HG03039 (cell line): Measurements from ENCODE around the gene KYAT1.
"Not testable (repeated sequence)": the region's sequence is repeated elsewhere in the genome, so short reads cannot be mapped to it uniquely, and the experiment has no call there.

ENCODE experiments used
- ATAC-seq: cut with Tn5 transposase; IDR thresholded peaks from one replicate; pipeline ENCODE4 v1.9.1; 2021; ENCODE audit warnings: mild to moderate bottlenecking, moderate library complexity; ENCODE audit not compliant: unreplicated experiment

Gene KYAT1

DNA sequence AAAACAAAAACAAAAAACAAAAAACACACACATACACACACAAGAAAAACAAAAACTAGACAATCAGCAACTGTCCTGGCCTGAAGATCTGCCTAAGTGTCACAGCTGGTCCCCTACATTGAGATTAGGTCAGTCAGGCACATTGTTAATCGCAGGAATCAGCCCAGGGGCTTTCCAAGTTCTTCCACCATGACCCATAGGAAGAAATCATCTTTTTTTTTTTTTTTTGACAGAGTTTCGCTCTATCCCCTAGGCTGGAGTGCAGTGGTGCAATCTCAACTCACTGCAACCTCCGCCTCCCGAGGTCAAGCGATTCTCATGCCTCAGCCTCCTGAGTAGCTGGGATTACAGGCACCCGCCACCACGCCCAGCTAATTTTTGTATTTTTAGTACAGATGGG, 38.6 kb downstream of the KYAT1 start:
- ATAC-seq, result not testable (repeated sequence)

DNA sequence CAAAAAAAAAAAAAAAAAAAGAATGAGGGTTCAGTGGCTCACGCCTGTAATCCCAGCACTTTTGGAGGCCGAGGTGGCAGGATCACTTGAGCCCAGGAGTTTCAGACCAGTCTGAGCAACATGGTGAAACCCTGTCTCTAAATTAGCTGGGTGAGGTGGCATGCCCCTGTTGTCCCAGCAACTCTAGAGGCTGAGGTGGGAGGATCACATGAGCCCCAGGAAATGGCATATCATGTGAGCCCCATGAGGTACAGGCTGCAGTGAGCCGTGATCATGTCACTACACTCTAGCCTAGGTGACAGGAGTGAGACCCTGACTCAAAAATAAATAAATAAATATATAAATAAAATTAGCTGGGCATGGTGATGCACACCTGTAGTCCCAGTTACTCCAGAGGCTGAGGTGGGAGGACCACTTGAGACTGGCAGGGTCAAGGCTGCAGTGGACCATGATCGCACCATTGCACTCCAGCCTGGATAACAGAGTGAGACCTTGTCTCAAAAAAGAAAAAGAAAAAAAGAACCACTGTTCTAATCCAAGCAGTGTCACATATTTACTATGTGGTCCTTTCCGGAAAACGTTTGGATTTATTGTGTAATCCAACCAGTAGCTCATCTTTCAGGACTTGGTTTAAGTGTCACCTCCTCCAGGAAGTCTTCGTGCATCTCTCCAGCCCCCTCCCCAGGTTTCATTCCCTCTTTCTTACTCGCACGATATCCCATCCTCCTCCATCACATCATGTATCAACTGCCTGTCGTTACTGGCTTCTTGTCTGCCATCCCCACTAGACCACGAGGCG, 39.9 kb downstream of the KYAT1 start:
- ATAC-seq, result no peak

DNA sequence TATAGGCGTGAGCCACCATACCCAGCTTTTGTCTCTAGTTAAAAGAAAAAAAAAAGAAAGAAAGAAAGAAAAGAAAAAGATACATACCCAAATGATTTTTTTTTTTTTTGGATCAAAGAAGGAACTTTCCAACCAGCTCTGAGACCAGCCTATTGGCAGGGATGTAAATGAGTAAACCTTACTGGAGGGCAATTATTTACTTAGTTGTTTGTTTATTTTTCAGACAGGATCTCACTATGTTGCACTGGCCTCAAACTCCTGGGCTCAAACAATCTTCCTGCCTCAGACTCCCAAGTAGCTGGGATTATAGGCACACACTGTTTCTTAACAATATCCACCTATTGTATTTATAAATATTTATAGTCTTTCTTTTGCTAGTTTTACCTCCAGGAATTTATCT, 41.2 kb downstream of the KYAT1 start:
- no peak for ATAC-seq

DNA sequence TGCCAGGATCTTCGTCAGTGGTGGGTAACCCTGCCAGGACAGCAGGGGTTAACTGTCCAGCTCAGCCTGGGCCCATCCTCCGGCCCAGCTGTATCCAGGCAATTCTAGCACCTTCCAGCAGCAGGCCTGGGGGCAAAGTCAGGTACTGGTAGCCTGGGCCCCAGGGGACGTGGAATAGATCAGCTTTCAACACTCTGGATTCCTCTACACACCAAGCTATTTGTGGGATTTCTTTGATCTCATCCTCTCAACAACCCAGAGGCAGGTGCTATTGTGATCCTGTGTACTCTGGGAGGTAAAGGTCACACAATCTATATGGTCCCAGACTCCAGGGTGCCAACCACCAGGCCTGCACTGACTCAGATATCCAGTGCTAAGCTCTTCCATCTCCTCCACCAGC, 43.4 kb downstream of the KYAT1 start:
- no peak for ATAC-seq

DNA sequence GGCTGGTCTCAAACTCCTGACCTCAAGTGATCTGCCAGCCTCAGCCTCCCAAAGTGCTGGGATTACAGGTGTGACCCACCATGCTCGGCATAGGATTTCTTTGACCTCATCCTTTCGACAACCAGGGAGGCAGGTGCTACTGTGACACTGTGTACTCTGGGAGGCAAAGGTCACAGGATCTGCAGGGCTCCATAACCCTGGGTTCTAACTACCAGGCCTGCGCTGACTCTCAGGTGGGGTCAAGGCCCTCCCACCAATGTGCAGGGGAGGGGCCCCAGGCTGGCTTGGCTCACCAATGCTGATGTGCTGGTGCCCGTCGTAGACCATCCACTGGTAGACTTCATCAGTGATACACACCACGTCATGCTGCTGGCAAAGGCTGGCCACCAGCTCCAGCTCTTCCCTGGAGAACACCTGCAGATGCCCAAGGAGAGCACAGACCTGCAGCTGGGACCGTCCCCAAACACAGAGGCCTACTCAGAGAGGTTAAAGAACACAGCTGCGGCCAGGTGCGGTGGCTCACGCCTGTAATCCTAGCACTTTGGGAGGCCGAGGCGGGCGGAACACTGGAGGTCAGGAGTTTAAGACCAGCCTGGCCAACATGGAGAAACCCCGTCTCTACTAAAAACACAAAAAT, 45.1 kb downstream of the KYAT1 start:
- ATAC-seq, result no peak

DNA sequence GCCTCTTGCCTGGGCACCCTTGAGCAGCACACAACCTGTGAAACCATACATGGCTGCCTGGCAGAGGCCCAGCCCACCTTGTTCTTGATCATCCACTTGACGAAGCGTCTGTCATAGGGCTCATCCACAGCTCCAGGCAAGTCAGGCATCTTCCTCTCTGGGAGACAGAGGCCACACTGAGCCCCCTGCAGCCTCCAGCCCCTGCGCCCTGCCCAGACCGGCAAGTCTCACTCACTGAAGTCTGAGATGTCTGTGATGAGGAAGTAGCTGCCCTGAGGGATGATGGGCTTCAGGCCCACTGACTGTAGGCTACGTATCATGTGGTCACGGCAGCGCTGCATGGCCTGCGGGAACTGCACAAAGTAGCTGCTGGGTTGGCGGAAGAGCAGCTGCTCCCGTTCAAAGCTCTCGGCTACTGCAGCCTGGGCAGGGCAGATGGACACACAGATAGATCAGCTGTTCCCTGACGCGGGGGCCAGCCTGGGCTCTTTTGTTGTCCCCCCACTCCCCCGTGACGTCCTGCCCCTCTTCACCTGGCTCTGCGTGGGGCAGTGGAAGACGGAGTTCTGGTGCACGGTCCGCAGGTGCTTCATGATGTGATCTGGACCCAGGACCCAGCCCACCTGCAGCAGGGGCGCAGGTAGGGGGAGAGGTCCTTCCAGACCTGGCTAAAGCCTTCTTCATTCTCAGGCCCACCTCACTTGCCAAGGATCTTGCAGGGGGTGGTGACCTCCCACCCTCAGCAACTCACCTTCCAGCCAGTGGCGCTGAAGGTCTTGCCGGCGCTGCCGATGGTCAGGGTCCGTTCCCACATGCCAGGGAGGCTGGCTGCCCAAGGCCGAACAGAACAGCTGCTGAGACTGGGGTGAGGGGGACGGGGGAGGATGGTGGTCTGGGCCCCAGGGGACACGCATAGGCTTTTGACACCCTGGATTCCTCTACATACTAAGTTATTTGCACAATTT, 46.2 kb downstream of the KYAT1 start:
- no peak for ATAC-seq

DNA sequence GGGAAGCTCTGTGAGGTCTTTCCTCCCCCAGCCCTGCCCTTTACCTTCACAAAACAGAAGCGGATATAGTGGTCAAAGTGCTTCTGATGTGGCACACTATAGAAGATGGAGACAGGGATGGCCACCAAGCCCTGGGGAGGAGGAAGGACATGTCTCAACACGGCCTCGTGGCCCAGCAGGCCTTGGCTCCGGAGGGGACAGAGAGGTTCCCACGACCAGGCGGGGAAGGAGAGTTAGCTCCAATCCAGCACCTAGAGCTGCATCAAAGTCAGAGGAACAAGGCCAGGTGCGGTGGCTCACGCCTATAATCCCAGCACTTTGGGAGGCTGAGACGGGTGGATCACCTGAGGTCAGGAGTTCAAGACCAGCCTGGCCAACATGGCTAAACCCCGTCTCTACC, 48.1 kb downstream of the KYAT1 start:
- no peak for ATAC-seq

DNA sequence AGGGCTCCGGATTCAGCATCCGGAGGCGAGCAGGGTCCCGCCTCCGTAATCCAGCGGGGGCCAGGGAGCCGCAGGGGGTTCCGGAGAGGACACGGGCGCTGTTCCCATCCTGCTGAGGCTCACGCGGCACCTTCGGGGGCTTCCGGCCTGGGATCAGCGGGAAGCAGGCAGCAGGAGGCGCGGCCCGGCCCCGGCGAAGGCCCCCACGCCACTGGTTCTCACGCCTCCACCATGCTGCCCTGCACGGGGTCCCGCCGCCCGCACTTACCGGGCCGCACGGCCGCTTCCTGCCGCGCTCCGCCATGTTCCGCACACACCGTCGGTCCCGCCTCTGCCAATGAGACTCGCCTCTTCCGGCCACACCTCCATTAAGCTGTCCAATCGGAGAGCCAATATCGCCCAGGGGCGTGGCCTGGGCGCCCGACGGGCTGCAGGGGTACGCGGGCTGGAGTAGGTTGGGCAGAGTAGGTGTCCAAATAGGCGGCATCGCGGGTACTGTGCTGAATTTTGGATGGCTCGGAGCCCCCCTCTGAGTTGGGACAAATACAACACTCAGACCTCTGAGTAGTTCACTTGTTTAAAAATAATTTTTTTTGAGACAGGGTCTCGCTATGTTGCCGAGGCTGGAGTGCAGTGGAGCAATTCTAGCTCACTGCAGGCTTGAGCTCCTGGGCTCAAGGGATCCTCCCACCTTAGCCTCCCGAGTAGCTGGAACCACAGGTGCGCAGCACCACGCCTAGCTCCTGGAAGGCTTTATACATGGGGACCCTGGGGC, 52.1 kb downstream of the KYAT1 start, which contains the start of gene SPOUT1:
Gene SPOUT1 (minus strand): TSS at position 318 of the 775 bp plus-strand sequence. CDS start 14 bp downstream, at position 304.
- peak; percentile 91 for ATAC-seq

DNA sequence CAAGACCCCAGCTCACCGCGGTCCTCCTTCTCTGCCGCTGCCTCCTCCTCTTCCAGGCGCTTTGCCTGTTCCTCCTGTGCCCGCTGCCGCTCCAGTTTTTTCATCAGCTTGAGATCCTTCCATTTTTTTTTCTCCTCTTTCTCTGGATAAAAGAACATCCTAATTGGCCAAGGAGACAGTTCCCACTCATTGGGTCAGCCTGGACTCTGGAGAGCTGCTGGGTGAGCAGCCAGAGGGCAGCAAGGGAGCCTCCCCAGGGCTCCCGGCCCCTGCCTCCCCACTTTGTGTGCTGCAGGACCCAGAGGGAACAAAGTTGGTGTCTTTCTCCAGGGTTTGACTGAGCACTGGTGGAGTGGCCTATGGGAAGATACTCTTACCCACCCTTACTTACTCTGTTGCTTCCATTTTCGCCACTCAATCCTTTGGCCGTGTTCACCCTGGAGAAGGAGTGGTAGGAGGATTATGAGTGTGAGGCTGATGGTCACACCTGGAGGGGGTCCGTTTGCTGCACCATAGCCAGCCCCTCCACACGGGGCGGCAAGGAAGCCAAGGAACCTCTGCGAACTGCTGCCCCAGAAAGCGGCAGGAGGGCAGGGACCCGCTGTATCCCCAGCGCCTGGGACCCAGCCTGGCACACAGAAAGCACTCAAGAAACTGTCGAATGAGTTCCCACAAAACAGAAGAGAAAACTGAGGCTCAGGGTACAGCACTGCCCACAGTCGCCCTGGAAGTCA, 52.9 kb downstream of the KYAT1 start:
- no peak for ATAC-seq

DNA sequence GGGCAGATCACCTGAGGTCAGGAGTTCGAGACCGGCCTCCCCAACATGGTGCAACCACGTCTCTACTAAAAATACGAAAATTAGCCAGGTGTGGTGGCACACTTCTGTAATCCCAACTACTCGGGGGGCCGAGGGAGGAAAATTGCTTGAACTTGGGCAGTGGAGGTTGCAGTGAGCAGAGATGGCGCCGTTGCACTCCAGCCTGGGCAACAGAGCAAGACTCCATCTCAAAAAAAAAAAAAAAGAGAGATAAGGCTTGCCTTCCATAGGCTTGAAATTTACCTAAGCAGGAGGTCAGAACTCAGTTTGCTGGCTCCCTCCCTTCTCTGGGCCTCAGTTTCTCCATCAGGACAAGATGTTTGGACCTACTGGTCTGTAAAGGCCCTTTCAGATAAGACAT, 53.5 kb downstream of the KYAT1 start:
- ATAC-seq, result no peak

DNA sequence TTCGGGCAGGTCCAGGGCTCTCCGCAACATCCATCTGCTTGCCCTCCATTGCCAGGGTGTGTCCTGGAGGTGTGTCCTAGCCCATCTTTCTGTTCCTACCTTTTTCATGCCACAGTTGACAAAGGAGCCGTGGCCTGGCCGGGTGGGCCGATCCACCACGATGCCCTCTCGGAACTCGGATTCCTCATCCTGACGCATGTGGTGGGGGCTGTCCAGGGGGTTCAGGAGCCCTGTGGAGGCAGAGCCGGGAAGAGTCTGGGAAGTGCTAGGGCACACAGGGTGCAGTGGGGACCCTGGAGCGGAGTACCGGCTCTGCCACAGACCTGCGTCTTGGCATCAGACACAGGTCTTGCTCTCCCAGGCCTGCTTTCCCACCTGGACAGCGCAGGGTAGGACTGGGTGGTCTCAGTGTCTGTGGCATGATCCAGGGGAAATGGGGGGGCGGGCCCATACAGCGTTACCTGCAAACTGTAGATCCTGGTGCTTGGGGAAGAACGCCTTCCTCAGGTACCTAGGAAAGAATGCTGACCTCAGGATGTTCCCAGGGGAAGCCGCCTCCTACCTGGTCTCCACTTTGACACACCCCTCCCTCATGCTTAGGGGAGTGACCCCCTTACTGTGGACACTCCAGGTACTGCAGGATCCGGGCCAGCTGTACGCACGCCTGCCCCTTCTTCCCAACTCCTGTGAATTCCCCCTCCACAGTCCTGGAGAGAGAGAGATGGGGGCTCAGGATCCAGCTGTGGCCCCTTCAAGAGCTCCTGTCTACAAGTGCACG, 55.6 kb downstream of the KYAT1 start:
- ATAC-seq, result no peak

DNA sequence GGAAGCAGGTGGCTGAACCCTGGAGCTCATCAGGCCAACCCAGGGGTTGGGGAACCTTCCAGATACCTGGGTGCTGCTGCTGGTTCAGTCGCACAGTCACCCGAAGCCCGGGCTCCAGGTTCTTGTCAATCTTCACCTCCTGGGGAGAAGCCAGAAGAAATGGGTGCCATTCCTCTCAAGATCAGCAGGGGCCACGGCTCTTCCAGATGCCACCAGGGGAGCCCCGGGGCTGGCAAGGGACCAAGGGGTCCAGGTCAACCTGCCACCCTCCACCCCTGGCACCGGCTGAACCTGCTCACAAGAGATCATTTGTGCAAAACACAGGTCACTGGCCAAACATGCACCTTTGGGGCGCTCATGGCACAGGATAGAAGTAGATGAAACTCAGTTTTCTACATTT, 56.8 kb downstream of the KYAT1 start:
- no peak for ATAC-seq

DNA sequence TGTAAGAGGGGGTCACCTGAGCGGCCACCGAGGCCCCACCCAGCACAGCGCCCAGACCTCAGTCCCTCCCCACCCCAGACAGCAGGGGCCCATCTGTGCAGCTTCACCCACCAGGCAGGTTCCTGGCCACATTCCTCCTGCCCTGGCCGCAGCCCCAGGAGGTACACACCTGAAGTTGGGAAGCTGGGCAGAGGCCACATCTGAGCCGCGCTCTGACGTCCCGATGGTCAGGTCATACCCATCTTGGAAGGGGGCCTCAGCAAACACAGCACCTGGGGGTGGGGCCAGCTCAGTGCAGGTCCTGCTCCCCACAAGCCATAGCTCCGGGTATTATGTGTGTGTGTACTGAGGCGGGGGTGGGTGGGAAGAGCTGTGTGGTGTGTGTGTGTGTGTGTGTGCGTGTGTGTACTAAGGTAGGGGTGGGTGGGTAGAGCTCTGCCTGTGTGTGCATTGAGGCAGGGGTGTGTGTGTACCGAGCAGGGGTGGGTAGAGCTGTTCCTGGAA, 57.8 kb downstream of the KYAT1 start:
- no peak for ATAC-seq

DNA sequence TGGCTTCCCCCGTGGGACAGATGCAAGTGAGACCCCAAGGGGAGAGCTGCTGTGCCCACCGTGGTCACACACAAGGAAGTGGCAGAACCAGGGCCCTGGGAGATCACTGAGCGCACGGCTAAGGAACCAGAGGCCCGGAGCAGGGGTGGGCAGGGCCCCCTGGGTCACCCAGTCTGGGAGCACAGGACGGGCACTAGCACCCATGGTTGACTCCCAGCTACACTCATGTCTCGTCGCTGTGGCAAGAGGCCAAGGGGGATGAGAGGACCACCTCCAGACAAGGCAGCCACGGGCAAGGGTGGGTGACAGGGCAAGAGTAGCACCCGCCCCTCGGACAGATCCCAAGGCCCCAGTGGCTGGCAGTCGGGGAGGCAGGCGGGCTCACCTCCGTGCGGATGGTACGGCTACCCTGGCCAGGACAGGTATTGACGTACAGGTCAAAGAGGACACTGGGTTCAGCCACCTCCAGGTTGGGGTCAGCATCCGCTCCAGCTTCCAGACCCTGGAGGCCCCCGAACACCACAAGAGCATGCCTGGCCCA, 58.3 kb downstream of the KYAT1 start:
- ATAC-seq, result no peak

DNA sequence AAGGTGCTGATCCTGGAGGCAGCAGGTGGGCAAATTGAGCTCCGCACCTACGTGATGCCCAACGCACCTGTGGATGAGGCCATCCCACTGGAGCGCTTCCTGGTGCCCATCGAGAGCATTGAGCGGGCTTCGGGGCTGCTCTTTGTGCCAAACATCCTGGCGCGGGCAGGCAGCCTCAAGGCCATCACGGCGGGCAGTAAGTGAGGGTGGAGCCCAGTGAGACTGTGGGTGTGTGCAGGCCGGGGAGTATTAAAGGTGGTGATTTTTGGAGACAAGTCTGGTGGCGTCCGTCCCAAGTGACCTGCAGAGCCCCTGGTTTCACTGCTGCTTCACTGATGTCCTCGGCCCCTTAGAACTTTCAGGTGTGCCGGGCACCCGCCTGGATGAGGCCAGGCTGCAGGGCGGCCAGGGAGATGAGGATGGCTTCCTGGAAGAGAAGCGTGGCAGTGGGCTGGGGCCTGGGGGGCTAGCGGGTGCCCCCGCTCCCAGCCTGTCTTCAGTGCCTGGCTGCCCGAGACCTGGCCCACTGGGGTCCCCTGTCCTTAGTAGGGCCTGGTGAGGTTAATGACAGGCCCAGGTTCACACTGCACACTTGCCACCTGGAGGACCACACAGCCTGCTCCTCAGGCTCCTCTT, 59.2 kb downstream of the KYAT1 start:
- ATAC-seq, result no peak

DNA sequence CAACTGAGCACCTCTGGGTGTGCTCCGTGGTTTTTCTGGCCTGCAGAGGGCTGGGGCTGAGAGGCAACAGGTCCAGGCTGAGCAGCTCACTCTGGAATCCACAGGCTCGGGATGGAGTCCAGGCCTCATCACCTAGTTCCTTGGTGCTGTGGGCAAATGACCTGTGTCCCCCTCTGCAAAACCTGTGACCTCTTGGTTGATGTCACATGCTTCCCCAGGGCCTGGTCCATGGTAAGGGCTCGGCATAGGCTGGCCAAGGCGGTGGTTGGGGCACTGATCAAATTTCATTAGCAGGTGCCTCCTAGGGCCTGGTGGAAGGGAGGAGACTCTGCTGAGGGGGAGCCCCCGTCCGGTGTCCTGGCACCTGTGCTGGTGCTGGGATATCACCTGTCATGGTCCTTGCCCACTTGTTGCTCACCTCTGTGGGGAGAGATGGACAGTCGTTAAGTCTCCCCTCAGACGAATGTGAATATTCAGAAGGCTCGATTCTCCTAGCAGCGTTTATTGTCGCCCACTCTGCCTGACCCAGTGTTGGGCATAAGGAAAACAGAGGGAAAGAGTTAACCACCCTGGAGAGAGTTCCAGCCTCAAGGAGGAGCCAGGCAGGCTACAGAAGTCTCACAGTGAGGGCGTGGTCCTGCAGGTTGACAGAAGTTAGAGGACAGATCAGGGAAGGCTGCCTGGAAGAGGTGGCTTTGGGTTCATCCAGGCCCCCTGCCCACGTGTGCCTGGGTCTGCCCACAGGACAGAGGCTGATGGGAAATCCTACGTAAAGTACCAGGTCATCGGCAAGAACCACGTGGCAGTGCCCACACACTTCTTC, 60.0 kb downstream of the KYAT1 start:
- ATAC-seq, result no peak
